Myocyte (in vitro differentiated cells): Measurements from ENCODE around the gene ASCL1. TPM values are rescaled to one million over a fixed set of nuclear protein-coding genes. Genes with fewer than 3 reads are reported as not detected.

Source experiments
- DNase-seq: peaks from one replicate; pipeline ENCODE4 v3.0.0-alpha.2; 2012; ENCODE audit warnings: low read depth
- polyA plus RNA-seq: library from polyadenylated mRNA; unstranded; fragments of >200 nt; gene quantifications from one replicate; pipeline ENCODE4 v1.2.1, GENCODE V29; 2012; ENCODE audit warnings: missing spikeins
- total RNA-seq: library from RNA; depleted of rRNA; stranded (reverse); fragments of >200 nt; gene quantifications from 2 replicates; pipeline ENCODE4 v1.2.3, GENCODE V29; 2014

The ASCL1 gene
- not detected in 2 replicates for total RNA-seq
- polyA plus RNA-seq, result not detected

DNA sequence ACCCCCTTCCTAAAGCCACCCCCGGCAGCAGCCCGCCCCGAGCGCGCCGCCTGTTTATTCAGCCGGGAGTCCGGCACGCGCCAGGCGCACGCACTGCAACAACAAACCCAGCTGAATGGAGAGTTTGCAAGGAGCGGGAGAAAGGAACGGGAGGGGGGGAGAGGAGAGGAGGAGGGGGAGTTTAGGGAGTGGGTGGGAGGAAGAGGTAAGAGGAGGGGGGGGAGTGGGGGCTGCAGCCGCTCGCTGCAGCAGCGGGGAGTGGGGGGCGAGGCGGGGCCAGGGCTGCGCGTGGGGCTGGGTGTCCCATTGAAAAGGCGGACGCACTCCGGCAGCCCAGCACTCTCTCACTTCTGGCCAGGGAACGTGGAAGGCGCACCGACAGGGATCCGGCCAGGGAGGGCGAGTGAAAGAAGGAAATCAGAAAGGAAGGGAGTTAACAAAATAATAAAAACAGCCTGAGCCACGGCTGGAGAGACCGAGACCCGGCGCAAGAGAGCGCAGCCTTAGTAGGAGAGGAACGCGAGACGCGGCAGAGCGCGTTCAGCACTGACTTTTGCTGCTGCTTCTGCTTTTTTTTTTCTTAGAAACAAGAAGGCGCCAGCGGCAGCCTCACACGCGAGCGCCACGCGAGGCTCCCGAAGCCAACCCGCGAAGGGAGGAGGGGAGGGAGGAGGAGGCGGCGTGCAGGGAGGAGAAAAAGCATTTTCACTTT is at the start of gene ASCL1:
ASCL1 (plus strand) TSS at position 336 of the 712 bp plus-strand sequence. CDS start 571 bp downstream, outside the sequence.
- peak; percentile 10 for DNase-seq

DNA sequence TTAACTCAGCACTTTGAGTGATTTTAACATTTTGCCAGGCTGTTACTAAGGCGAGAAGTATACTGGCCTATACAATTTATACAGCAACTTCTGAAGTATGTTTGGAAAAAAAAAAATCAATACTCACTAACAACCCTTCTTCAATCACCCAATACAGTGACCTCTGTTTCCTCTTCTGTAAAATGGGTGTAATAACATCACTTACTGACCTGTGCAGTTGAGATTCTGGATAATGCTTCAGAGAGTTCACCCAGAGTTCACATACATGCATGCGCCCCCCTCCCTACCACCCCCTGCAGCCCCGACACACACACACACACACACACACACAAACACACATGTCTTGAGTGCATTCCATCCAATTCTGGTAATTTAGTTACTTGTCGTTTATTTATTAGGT is 49.6 kb upstream of the ASCL1 start:
- no peak for DNase-seq

DNA sequence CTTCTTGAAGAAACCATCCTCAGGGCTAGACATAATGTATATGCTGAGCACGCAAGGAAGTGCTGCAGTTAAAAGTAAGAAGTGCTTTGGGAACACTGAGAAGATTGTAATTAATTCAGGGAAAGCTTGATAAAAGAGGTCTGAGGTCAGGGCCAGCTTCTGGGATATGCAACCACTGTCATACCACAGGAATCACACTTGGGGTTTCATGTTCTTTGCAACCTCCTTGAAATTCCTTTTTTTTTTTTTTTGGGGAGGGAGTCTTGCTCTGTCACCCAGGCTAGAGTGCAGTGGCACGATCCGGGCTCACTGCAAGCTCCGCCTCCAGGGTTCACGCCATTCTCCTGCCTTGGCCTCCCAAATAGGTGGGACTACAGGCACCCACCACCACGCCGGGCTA is 47.3 kb upstream of the ASCL1 start:
- no peak for DNase-seq

DNA sequence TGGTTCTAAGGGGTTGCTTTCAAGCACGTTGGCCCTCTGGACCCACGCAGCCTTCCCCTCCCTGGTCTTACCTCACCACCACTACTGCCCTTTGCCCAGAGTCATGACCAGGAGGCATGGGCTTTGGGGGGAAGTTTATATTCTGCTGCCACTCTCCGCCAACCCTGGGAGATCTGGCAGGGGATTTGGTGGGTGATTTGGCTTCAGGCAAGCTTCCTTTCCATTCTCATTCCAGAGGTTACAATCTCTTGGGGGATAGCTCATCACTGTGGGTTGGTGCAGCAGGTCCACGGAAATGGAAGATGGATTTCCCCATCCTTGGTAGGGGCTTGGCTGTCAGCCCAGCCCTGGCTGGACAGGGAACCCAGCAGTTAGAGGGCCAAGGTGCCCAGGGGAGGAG is 46.7 kb upstream of the ASCL1 start:
- no peak for DNase-seq

DNA sequence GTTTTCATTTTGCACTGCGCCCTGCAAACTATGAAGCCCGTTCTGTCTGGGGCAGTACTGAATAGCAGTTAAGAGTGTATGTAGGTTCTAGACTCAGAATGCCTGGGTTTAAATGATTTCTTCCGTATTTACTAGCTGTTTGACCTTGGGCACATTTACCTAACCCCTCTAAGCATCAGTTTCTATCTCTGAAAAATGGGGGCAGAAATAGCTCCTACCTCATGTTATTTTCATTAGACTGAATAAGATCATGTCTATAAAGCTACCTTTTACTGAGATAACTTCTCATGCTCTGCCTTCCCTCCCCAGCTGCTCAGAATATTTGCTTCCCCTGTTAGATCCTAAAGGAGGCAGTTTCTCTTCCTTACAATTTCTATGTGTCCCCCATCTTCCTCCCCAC is 46.2 kb upstream of the ASCL1 start:
- no peak for DNase-seq

DNA sequence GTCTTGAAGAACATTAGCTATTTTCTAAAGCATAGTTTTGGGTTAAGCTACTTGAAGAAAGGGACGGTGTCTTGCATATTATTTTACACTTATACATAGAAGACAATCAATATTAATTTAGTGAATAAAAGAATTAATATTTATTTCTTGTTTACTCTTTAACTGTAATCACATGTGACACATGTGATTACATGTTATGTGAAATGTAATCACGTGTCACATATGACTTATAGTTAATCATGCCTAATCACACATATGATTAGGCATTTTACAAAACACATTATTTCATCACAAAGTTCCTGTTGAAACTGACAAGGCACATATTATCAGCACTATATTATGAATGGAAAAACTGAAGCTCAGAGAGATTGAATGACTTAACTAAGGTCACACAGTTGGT is 45.2 kb upstream of the ASCL1 start:
- DNase-seq, result no peak

DNA sequence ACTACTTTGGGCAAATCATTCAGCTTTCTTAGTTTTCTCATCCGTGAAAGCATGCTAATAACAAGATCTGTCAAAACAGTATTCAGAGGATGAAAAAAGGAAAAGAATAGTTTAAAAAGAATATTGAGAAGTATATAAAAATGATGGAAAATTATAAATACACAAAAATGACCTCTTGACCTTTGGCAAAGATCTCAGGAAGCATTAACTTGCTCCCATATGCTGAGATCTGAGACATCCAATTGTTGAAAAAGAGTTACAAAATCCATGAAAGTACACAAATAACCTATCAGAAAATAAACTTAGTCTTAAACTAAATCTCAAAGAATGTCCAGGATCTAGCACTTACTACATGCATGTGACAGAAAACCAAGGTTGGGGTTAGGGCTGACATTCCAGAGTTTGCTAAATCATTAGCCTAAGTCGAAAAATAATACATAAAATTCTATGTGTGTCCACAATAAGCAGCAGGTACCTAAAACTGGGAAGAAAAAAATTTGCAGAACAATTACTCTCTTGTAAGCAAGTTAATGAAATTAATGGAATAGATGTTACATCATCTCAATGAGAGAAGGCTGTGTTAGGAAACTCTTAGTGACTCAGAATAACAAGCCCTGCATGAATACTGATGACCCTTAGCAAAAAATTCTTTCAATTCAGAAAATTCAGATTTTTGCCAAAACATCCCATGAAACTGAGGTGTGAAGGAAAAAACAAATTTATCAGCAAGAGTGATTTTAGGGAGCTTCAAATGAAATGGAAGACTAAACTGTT is 43.8 kb upstream of the ASCL1 start:
- no peak for DNase-seq

DNA sequence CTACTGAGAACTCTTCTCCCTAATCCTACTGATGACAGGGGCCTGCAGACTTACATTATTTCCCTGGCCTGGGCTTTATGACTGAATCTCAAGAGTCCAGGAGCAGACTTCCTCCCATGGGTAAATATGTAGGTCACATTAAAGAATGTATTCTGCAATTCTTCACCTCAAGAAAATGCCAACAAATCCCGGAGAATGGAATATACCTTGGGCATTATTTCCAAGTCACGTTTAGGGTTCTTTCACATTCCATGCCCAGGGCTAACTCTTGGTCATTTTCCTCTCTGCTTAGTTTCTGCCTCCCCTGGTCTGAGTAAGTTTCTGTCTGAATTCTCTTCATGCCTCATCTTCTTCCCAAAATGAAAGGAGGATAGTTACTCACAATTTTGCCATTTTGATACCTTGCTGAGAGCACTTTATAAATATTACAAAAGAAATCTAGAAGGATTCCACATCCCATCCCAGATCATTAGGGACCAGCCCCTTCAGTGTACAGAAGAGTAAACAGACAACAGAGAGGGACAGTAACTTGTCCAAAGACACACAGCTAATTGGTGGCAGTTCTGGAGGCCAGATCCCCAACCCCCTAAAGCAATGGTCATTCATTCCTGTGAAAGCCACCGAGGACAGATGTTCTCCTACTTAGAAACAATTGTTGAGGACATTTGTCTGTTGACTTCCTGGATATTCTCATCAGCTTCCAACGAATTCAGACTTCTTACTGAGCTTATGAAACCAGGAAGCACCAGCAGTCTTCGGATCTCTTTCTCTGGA is 41.0 kb upstream of the ASCL1 start:
- DNase-seq, result no peak

DNA sequence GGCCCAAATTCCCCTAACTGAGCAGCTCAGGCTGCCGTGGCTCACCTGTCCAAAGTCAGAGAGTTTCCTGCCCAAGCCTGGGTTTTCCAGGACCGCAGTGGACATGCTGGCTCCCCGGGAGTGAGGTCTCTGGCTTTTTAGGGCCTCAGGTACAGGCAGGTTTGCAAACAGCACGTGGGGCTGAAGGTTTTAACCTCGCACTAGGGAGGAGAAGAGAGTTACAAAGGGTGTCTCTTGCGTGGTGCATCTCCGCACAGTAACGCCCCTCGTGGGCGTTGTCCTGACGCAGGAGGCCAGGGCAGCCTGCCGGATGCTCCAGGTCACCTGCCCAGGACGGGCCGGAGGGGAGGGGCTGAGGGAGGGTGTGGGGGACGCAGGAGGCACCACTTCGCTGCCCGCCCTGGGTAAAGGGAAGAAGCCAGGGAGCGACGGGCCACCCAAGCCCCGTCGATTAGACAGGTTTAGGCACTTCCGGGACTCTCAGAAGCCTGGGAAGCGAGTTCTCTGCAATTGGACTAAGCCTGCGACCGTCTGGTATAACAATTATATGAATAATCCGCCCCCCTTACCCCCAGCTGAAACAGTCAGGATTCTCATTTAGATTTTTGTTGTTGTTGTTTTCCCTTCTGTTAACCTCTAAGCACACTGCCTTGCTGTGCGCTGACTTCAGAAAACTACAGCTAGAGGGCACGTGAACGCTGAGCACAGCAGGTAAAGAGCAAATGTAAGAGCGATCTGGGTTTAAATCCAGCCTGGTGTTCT is 40.3 kb upstream of the ASCL1 start, which contains the start of gene PAH:
PAH (minus strand) TSS at position 219 of the 762 bp plus-strand sequence; CDS start at position 105, 114 bp downstream.
- no peak for DNase-seq

DNA sequence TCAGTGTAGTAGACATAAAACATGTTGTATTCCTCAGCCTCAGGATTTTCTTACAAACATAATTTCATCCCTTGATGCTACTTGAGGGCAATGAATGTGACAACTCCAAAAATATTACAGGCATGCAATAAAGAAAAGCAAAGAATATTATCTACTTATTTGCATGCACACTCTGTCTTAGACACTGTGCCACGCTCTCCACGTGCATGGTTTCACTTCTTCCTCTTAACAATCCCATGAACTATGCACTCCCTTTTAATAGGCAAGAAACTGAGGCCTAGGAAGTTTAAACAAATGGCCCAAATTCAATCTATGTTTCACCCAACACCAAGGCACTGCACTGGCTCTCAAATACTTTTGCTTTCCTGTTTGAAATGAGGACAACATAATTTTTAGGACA is 38.6 kb upstream of the ASCL1 start:
- DNase-seq, result no peak

DNA sequence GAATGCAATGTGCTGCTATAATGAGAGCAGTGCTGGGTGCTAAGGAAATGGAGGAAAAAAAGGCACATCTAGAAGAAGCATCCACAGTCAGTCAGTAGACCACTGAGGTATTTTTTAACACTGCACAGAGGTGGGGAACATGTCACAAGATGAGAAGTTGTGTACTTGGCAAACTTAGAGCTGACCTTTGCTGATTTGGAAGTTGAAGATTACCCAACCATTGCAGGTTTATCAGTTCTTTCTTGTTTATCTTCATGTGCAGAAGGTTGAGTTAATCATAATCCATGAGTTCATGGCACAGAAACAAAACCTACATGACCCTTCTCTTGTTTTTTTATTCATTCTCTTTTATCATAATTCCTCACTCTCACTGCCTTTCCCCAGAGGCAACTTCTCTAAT is 37.2 kb upstream of the ASCL1 start:
- no peak for DNase-seq

DNA sequence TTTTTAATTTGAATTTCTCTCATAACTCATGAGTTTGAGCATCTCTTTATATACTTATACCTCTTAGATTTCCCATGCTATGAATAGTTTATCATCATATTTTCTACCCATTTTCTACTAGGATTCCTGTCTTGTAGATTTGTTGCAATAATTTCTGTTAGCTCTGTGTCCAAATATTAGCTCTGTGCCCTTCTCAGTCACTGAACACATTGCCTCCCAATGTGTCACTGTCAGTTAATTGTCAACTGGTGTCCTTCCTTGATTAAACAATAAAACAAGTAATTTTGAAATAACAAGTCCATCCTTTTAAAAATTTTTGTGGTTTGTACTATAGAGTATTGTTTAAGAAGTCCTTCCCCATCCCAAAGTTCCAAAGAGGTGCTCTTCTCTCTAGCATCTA is 36.2 kb upstream of the ASCL1 start:
- no peak for DNase-seq

DNA sequence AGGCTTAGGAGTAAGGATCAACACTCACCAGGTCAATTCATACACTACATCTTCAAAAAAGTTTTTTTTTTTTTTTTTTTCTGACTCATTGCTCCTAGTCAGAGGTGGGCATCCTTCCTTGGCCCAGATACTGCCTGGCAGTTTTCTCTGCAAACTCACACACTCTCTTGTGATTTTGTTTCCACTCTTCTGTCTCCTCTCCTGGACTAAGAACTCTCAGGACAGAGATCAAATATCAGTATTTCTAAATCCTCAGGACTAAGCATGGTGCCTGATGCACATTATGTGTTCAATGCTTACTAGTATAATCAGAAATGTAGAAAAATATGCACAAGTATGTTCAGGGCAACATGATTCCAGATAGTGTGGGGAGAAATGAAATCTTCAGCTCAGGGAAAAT is 30.3 kb upstream of the ASCL1 start:
- no peak for DNase-seq

DNA sequence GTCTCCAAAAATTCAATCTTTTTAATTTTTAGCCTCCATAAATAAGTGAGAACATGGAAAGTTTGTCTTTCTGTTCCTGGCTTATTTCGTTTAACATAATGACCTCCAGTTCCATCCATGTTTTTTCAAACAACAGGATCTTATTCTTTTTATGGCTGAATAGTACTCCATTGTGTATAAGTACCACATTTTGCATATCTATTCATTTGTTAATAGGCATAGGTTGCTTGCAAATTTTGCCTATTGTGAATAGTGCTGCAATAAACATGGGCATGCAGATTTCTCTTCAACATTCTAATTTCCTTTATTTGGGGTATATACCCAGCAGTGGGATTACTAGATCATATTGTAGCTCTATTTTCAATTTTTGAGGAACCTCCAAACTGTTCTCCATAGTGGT is 24.3 kb upstream of the ASCL1 start:
- DNase-seq, result no peak

DNA sequence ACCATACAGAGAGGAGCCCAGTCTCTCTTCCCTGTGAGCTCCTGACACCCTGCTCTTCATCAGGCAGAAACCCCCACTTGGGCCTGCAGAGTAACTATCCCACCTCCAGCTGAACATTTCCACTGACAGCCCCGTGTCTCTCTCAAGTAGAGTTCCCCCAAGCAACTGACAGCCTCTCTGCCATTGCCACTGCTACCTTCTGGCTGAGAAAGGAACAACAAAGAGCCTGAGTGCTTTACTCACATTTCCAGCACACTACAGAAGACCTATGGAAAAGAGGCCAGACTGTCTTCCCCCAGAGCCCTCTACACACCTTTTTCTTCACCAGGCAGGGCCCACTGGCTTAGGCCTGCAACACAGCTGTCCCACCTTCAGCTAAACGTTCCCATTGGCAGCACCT is 18.4 kb upstream of the ASCL1 start:
- no peak for DNase-seq

DNA sequence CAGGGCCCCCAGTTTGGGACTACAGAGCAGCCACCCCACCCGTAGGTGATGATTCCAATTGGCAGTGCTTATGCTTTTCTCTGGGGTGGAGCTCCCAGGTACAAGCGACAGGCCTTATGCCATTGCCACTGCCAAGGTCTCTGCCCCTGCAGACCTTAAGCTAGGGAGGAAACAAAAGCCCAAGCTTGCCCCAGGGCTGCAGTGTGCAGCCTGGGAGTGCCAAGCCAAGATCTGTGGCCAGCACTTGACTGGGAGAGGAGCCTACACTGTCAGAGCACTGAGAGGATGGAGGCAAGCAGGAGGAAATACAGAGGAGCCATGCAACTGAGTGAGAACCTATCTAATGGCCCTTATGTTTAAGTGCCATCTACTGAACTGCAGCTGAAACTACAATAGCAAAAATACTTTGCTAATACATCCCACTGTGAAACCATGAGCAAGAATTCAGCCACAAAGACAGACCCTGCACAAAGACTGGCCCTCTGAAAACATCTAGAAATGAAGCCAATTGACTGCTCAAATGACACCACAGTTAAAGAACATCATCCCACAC is 17.7 kb upstream of the ASCL1 start:
- no peak for DNase-seq

DNA sequence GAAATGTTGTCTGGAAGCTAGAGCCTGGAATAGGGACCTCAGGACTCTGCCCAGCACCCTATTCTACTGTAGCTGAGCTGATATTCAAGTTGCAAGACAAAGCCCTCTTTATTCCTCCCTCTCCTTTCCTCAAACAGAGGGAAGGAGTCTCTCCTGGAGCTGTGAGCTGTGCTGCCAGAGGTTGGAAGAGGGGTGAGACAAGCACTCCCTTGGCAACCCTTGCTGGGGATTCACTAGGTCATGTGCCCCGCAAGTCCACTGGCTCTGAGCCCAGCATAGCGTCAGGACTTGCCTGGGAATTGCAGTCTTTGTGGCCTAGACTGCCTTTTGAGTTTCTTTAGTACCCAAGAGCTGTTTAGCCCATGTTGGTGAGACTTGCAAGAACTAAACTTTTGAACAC is 11.4 kb upstream of the ASCL1 start:
- no peak for DNase-seq

DNA sequence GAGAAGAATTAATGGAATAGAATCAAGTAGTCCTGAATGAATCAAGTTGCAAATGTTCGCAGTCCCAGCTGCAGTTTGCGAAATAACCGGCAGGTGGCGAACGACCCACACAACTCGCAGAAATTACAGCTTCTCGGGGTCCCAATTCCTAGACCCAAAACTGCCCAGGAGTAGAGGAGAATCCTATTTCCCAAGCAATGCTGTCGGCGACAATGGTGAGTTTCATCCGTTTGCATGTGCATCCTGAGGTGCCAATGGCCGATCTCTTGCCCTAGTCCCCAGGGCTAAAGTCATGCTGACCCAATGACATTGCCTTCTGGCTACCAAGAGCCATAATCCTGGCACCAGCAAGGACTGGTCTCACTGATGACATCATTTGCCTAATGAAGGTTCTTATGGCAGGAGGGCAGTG is 8.5 kb upstream of the ASCL1 start:
- peak; percentile 53 for DNase-seq

DNA sequence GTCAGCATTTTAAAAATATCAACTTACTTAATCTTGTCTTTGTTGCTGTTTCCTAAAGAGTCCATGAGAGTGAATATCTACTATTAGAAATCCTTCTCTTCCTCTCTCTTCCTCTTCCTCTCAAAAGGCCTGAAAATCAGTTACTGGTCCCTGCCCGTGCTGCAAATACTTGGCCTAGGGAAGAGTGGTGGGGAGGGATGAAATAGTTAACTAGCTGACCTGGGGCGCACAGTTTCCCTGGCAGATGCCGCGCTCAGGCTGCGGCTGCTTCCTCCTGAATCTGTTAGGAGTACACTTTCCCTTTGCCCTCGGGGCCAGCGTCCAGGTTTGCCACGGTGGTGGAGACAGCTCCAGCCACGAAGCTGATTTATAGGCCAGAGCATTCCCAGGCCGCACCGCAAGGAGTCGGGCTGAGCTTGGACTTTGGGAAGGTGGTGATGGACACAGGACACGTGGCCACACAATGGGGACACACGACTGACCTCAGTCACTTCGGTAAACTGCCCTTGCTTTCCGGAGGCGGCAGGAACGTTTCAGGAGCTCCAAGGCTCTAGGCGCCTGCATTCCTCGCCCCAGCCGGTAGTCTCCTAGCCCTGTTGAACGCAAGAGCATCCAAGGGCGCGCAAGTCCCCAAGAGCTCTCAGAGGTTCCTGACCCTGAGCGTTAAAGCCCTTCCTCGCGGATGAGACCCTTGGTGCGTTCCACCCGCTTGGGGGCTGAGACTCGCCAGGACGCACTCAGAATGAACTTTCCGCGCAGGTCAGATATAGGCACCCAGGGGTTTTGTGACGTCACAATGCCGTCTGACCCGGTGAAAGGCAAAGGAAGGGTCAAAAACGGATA is 7.1 kb upstream of the ASCL1 start:
- DNase-seq, result no peak
